ENCODE measurements around the gene GINS1. TPM values are rescaled to one million over a fixed set of nuclear protein-coding genes. Genes with fewer than 3 reads are reported as not detected.

The GINS1 gene
- total and polyA plus RNA-seq, 2 of the 8 experiments (the other 6 are each of a cell fraction or from before 2014, with no cell fraction given) = 44.7 to 68.4 TPM

DNA sequence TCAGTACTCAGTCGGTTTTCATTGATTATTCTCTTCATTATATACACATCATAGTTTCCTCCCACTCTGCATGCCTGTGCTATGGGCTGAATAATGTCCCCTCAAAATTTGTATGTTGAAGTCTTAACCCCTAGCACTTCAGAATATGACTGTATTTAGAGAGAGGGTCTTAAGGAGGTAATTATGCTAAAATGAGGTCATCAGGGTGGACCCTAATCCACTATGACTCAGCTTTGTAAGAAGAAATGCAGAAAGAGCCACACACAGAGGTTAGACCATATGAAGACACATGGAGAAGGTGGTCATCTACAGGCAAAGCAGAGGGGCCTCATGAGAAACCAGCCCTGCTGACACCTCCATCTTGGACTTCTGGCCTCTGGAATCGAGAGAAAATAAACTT is 32.6 kb upstream of the GINS1 start:
- Histone ChIP-seq H2BK12ac (ENCODE audit: low read depth, low read length) (no peak overlapping the region), H3K4me2 (ENCODE audit: insufficient read depth in 1 of 2, low read depth in 2 of 2, low read length in 2 of 2) (no peak overlapping the region), H2BK20ac (ENCODE audit: low read length) (no peak overlapping the region), H2BK120ac (replicated peaks; ENCODE audit: low read depth, low read length) (no peak overlapping the region), H3K9ac (replicated peaks in 1 of 4; ENCODE audit: extremely low read depth in 1 of 4, low read depth in 3 of 4, low read length in 3 of 4) (no peak overlapping the region), H3K27ac (ENCODE audit: low read depth, low read length) (no peak overlapping the region), H3K79me2 (ENCODE audit: control insufficient read depth in 1 of 2, insufficient read depth in 2 of 2, low read length in 2 of 2) (peaks cover 11 to 82% of the 10 kb centered on the region in 2 experiments; a peak in 3 of 4 replicates), H3K27me3 (replicated peaks in 1 of 4; ENCODE audit: control insufficient read depth in 3 of 4, extremely low read depth in 1 of 4, insufficient read depth in 3 of 4, low read length in 3 of 4) (no peaks in the 10 kb centered on the region), H3K4me3 (ENCODE audit: extremely low read depth in 1 of 4, insufficient read depth in 2 of 4, low read depth in 3 of 4, low read length in 4 of 4) (no peak overlapping the region), H3K9me3 (ENCODE audit: insufficient read depth in 2 of 2, low read depth in 1 of 2, low read length in 1 of 2) (no peaks in the 10 kb centered on the region), H4K5ac (ENCODE audit: insufficient read length, low read depth, low read length) (no peak overlapping the region), H3K23ac (ENCODE audit: insufficient read length) (no peak overlapping the region), H3K4me1 (replicated peaks in 1 of 4; ENCODE audit: control insufficient read depth in 3 of 4, insufficient read depth in 4 of 4, low read length in 3 of 4) (peaks cover 0 to 3% (median 2%) of the 10 kb centered on the region in 4 experiments; a peak in 4 of 7 replicates), H3K23me2 (ENCODE audit: low read depth, low read length) (no peaks in the 10 kb centered on the region), H2AK5ac (ENCODE audit: low read depth, low read length) (no peak overlapping the region), H3K14ac (ENCODE audit: insufficient read length) (no peak overlapping the region), H3K4ac (replicated peaks; ENCODE audit: insufficient read length, low read depth, low read length) (no peak overlapping the region), H3K56ac (replicated peaks; ENCODE audit: insufficient read length, low read depth, low read length) (no peak overlapping the region), H2AFZ (ENCODE audit: low read length) (no peak overlapping the region), H4K8ac (ENCODE audit: extremely low read depth, insufficient read depth, low read length) (no peak overlapping the region), H4K20me1 (replicated peaks in 1 of 2; ENCODE audit: control insufficient read depth in 1 of 2, insufficient read depth in 2 of 2, low read length in 2 of 2) (peaks cover 4 to 13% of the 10 kb centered on the region in 2 experiments), H3K36me3 (ENCODE audit: control insufficient read depth in 2 of 4, insufficient read depth in 4 of 4, low read length in 3 of 4) (no peaks in the 10 kb centered on the region), H4K91ac (replicated peaks; ENCODE audit: insufficient read length, low read length) (no peak overlapping the region), H2BK5ac (ENCODE audit: low read depth, low read length) (no peak overlapping the region), H3K79me1 (ENCODE audit: low read depth, low read length) (peaks cover 22% of the 10 kb centered on the region), H2BK15ac (ENCODE audit: low read length) (no peak overlapping the region), H3K18ac (ENCODE audit: extremely low read depth, low read length) (no peak overlapping the region)
- FAIRE-seq (no peak), DNase-seq (ENCODE audit: low read depth in 1 of 2, low spot score in 2 of 2) (no peak)
- CTCF ChIA-PET (ENCODE audit: partially characterized antibody) = interaction anchor here (1.0 kb wide), 1 partner anchor 38 kb away, joined by 3 read pairs; no protein-coding TSS in a partner anchor
- POLR2A ChIA-PET (ENCODE audit: partially characterized antibody) = interaction anchor here (2.2 kb wide), 1 partner anchor 18 kb away, joined by 7 read pairs; no protein-coding TSS in a partner anchor
- TF ChIP-seq GTF2F1 (IDR thresholded peaks at IDR 0.05; ENCODE audit: borderline replicate concordance, low read depth, low read length) = no peak
- no peak for TF ChIP-seq ZNF274 (IDR thresholded peaks at IDR 0.05; ENCODE audit: borderline replicate concordance, extremely low read depth, low read length)
- TF ChIP-seq, protein P1, sequence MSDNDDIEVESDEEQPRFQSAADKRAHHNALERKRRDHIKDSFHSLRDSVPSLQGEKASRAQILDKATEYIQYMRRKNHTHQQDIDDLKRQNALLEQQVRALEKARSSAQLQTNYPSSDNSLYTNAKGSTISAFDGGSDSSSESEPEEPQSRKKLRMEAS (IDR thresholded peaks at IDR 0.05) = no peak
- no peak for TF ChIP-seq TAF1 (IDR thresholded peaks at IDR 0.05; ENCODE audit: low read depth, low read length)
- TF ChIP-seq SP4 (IDR thresholded peaks at IDR 0.05; ENCODE audit: low read length) = no peak
- TF ChIP-seq CBX5 (IDR thresholded peaks at IDR 0.05; ENCODE audit: low read depth, low read length) = no peak
- TF ChIP-seq EGR1 (IDR thresholded peaks at IDR 0.05; ENCODE audit: borderline replicate concordance, low read depth, low read length) = no peak
- TF ChIP-seq JUN (IDR thresholded peaks at IDR 0.05; ENCODE audit: low read depth, low read length) = no peak
- WGBS, 2 experiments (ENCODE audit: extremely low coverage in 1 of 2, insufficient coverage in 1 of 2, insufficient read length in 1 of 2, insufficient replicate concordance in 2 of 2, low coverage in 1 of 2, low lambda C conversion rate in 2 of 2, missing lambda C conversion rate in 1 of 2) = 91% methylated on average over 2 of the region's 2 CpGs; no CpG with 5 or more reads in 1 of the 2 experiments

Data from H1 (cell line).